CD14-positive monocyte (primary cell): ENCODE data around the gene DGCR8. TPM values are rescaled to one million over a fixed set of nuclear protein-coding genes. Genes with fewer than 3 reads are reported as not detected.

Experiments
- DNase-seq, 3 donors: peaks; one replicate each; pipeline ENCODE4 v3.0.0-alpha.2; 2011 to 2022
- H2AFZ ChIP-seq: 2 replicates; pipeline ENCODE4 v1.6.0; 2012; ENCODE audit warnings: mild to moderate bottlenecking, low read depth, low read length, inconsistent platforms; ENCODE audit not compliant: insufficient read depth, poor library complexity, severe bottlenecking
- H3K27ac ChIP-seq, 2 donors: 1 replicate in 1 of 2; 2 replicates in 1 of 2; pipeline ENCODE4 v1.5.1; 2012 to 2013; ENCODE audit warnings: low read length in 2 of 2, control low read depth in 1 of 2, inconsistent platforms in 1 of 2, low read depth in 1 of 2, mild to moderate bottlenecking in 1 of 2
- H3K27me3 ChIP-seq, 2 donors: one replicate each; pipeline versions ENCODE4 v1.6.0 to v1.6.1; 2011 to 2013; ENCODE audit warnings: low read length in 2 of 2; ENCODE audit not compliant: control insufficient read depth in 2 of 2, insufficient read depth in 2 of 2
- H3K36me3 ChIP-seq, 2 donors: replicated peaks in 1 of 2; 1 replicate in 1 of 2; 2 replicates in 1 of 2; pipeline versions ENCODE4 v1.5.1 to v1.6.1; 2012 to 2013; ENCODE audit warnings: low read length in 2 of 2, control low read depth in 1 of 2, inconsistent platforms in 1 of 2, mild to moderate bottlenecking in 1 of 2; ENCODE audit not compliant: insufficient read depth in 2 of 2, control insufficient read depth in 1 of 2
- H3K4me1 ChIP-seq, 2 donors: 1 replicate in 1 of 2; 2 replicates in 1 of 2; pipeline versions ENCODE4 v1.5.1 to v1.6.1; 2012 to 2013; ENCODE audit warnings: low read length in 2 of 2, control low read depth in 1 of 2, inconsistent platforms in 1 of 2, mild to moderate bottlenecking in 1 of 2, moderate library complexity in 1 of 2; ENCODE audit not compliant: insufficient read depth in 2 of 2, control insufficient read depth in 1 of 2
- H3K4me2 ChIP-seq: replicated peaks from 2 replicates; pipeline ENCODE3; 2012; ENCODE audit warnings: low read length, moderate library complexity, mild to moderate bottlenecking; ENCODE audit not compliant: poor library complexity, severe bottlenecking; ENCODE audit errors: extremely low read depth
- H3K4me3 ChIP-seq, 3 experiments: fragments of 200-600 bp in 1 of 3; sonication (generic) in 1 of 3; replicated peaks in 1 of 3; 1 replicate in 2 of 3; 2 replicates in 1 of 3; pipeline ENCODE4 v1.5.1; 2011 to 2013; ENCODE audit warnings: low read length in 3 of 3, mild to moderate bottlenecking in 3 of 3, control low read depth in 2 of 3, low read depth in 2 of 3, inconsistent platforms in 1 of 3, moderate library complexity in 1 of 3
- H3K79me2 ChIP-seq: 2 replicates; pipeline ENCODE4 v1.6.0; 2012; ENCODE audit warnings: mild to moderate bottlenecking, control low read depth, inconsistent platforms, low read length, moderate library complexity; ENCODE audit not compliant: insufficient read depth
- H3K9ac ChIP-seq: 2 replicates; pipeline ENCODE4 v1.6.0; 2017; ENCODE audit warnings: low read length, mild to moderate bottlenecking; ENCODE audit not compliant: insufficient read depth, poor library complexity, severe bottlenecking
- H3K9me3 ChIP-seq, 2 donors: replicated peaks in 1 of 2; 1 replicate in 1 of 2; 2 replicates in 1 of 2; pipeline versions ENCODE4 v1.5.1 to v1.6.1; 2012 to 2013; ENCODE audit warnings: low read length in 2 of 2, control low read depth in 1 of 2; ENCODE audit not compliant: control insufficient read depth in 1 of 2, insufficient read depth in 1 of 2
- H4K20me1 ChIP-seq: 2 replicates; pipeline ENCODE4 v1.6.0; 2012; ENCODE audit warnings: mild to moderate bottlenecking, low read length, control low read depth, moderate library complexity; ENCODE audit not compliant: insufficient read depth
- H3K27ac Mint-ChIP-seq, 7 donors: one replicate each; pipeline ENCODE4 v1.8.0; 2020; ENCODE audit warnings: mild to moderate bottlenecking in 7 of 7, mixed read lengths in 7 of 7, moderate library complexity in 6 of 7, inconsistent platforms in 2 of 7
- H3K27me3 Mint-ChIP-seq, 3 donors: one replicate each; pipeline ENCODE4 v1.8.0; 2021 to 2022; ENCODE audit warnings: low read depth in 3 of 3, mild to moderate bottlenecking in 3 of 3, mixed read lengths in 3 of 3, moderate library complexity in 3 of 3, inconsistent platforms in 1 of 3
- H3K36me3 Mint-ChIP-seq, 2 donors: one replicate each; pipeline ENCODE4 v1.8.0; 2020; ENCODE audit warnings: mixed read lengths in 2 of 2, inconsistent platforms in 1 of 2, mild to moderate bottlenecking in 1 of 2
- H3K4me1 Mint-ChIP-seq: one replicate; pipeline ENCODE4 v1.8.0; 2020; ENCODE audit warnings: mild to moderate bottlenecking, mixed read lengths
- H3K4me3 Mint-ChIP-seq, 2 donors: one replicate each; pipeline ENCODE4 v1.8.0; 2020; ENCODE audit warnings: mild to moderate bottlenecking in 2 of 2, mixed read lengths in 2 of 2, moderate library complexity in 1 of 2
- H3K9me3 Mint-ChIP-seq, 7 donors: one replicate each; pipeline ENCODE4 v1.8.0; 2020 to 2022; ENCODE audit warnings: mixed read lengths in 7 of 7, mild to moderate bottlenecking in 6 of 7, moderate library complexity in 6 of 7, inconsistent platforms in 2 of 7
- WGBS: methylation state at CpG from one replicate; pipeline ENCODE4 v1.1.5; 2013; ENCODE audit warnings: missing lambda C conversion rate; ENCODE audit not compliant: insufficient coverage; 5-methylcytosine and 5-hydroxymethylcytosine counted together
- intact Hi-C, 2 donors: fragments of 100-400 bp; cut with micrococcal nuclease; formaldehyde crosslinking; loops; one replicate each; pipeline versions ENCODE4 v1.15.0 to v1.15.1; 2023
- polyA plus RNA-seq, 3 donors: library from polyadenylated mRNA; depleted of rRNA in 1 of 3; unstranded in 2 of 3; stranded (reverse) in 1 of 3; fragments of 300-500 nt in 2 of 3; fragments of >200 nt in 1 of 3; fragmentation: Illumina TruSeq in 2 of 3; gene quantifications; 1 replicate in 2 of 3; 2 replicates in 1 of 3; pipeline ENCODE4 v1.2.3, GENCODE V29; 2012 to 2021
- TF ChIP-seq, protein P1 (sequence below): fragments of 200-600 bp; IDR thresholded peaks from one replicate; pipeline ENCODE4 v1.8.0; 2022; ENCODE audit warnings: antibody characterized with exemption, mild to moderate bottlenecking

The DGCR8 gene
- polyA plus RNA-seq, 3 donors = 1.2 to 18.7 (median 1.4) TPM

DNA sequence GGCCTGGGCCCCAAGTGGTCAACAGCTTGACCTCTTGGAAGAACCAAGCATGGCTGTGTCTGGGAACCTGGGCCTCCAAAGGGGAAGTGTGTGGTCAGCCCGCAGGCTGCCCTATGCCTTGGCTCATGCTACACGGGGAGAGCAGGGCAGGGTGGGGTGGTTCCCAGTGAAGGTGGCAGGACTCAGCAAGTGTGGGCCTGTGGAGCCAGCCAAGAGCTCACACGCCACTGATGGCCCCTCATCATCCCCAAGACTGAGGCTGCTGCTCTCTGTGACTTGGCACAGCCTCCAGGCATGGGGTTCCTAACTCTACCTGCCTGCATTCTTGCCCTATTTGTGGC, 15.9 kb upstream of the DGCR8 start:
- H2AFZ ChIP-seq = no peak overlapping the region
- Mint-ChIP-seq H3K4me3 (no peak overlapping the region), H3K4me1 (no peaks in the 10 kb centered on the region), H3K36me3 (peaks cover 44 to 63% of the 10 kb centered on the region in 2 donors), H3K9me3 (no peaks in the 10 kb centered on the region), H3K27ac (peak overlapping the region in 1 of 7 donors; percentile 20), H3K27me3 (no peaks in the 10 kb centered on the region)
- peaks cover 45 to 66% of the 10 kb centered on the region in 2 donors for H3K36me3 ChIP-seq
- H4K20me1 ChIP-seq = peaks cover 27% of the 10 kb centered on the region
- H3K79me2 ChIP-seq = no peaks in the 10 kb centered on the region
- no peak overlapping the region for H3K4me3 ChIP-seq
- no peaks in the 10 kb centered on the region for H3K4me1 ChIP-seq
- H3K27me3 ChIP-seq = no peaks in the 10 kb centered on the region
- 53% methylated on average over 3 of the region's 3 CpGs for WGBS
- TF ChIP-seq, protein P1, sequence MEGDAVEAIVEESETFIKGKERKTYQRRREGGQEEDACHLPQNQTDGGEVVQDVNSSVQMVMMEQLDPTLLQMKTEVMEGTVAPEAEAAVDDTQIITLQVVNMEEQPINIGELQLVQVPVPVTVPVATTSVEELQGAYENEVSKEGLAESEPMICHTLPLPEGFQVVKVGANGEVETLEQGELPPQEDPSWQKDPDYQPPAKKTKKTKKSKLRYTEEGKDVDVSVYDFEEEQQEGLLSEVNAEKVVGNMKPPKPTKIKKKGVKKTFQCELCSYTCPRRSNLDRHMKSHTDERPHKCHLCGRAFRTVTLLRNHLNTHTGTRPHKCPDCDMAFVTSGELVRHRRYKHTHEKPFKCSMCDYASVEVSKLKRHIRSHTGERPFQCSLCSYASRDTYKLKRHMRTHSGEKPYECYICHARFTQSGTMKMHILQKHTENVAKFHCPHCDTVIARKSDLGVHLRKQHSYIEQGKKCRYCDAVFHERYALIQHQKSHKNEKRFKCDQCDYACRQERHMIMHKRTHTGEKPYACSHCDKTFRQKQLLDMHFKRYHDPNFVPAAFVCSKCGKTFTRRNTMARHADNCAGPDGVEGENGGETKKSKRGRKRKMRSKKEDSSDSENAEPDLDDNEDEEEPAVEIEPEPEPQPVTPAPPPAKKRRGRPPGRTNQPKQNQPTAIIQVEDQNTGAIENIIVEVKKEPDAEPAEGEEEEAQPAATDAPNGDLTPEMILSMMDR = no peak
- intact Hi-C loops = no loop called here
- H3K9me3 ChIP-seq = no peaks in the 10 kb centered on the region
- no peak overlapping the region for H3K27ac ChIP-seq
- DNase-seq = no peak
- H3K4me2 ChIP-seq = no peak overlapping the region
- no peak overlapping the region for H3K9ac ChIP-seq

DNA sequence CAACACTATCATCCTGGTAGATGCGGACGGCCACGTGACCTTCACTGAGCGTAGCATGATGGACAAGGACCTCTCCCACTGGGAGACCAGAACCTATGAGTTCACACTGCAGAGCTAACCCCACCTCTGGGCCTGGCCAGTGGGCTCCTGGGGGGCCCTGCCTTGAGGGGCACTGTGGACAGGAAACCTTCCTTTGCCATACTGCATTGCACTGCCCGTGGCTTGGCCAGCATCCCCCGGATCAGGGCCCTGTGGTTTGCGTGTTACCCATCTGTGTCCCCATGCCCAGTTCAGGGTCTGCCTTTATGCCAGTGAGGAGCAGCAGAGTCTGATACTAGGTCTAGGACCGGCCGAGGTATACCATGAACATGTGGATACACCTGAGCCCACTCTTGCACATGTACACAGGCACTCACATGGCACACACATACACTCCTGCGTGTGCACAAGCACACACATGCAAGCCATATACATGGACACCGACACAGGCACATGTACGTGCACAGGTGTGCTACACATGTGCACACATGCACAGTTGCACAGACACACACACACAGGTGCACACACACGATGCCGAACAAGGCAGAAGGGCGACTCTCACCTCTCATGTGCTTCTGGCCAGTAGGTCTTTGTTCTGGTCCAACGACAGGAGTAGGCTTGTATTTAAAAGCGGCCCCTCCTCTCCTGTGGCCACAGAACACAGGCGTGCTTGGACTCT, 15.3 kb upstream of the DGCR8 start:
- Histone ChIP-seq H3K27me3 (no peaks in the 10 kb centered on the region), H3K9me3 (no peaks in the 10 kb centered on the region), H3K27ac (no peak overlapping the region), H2AFZ (no peak overlapping the region), H3K36me3 (peaks cover 44 to 62% of the 10 kb centered on the region in 2 donors), H4K20me1 (peaks cover 22% of the 10 kb centered on the region), H3K9ac (no peak overlapping the region), H3K4me3 (no peak overlapping the region), H3K79me2 (no peaks in the 10 kb centered on the region), H3K4me1 (no peaks in the 10 kb centered on the region), H3K4me2 (no peak overlapping the region)
- TF ChIP-seq, protein P1 = no peak
- H3K4me1 Mint-ChIP-seq = no peaks in the 10 kb centered on the region
- no peak for DNase-seq
- H3K27me3 Mint-ChIP-seq = no peaks in the 10 kb centered on the region
- 90% methylated on average over 18 of the region's 18 CpGs for WGBS
- intact Hi-C loops = no loop called here
- H3K36me3 Mint-ChIP-seq = peaks cover 38 to 57% of the 10 kb centered on the region in 2 donors
- no peak overlapping the region for H3K27ac Mint-ChIP-seq
- no peaks in the 10 kb centered on the region for H3K9me3 Mint-ChIP-seq
- H3K4me3 Mint-ChIP-seq = no peak overlapping the region
